Keratinocyte (primary cell): ENCODE measurements around the gene SBNO2. TPM values are rescaled to one million over a fixed set of nuclear protein-coding genes. Genes with fewer than 3 reads are reported as not detected.

ENCODE experiments used
- DNase-seq: peaks from one replicate; pipeline ENCODE4 v3.0.0-alpha.2; 2011; ENCODE audit warnings: low read depth, missing footprints, low spot score
- FAIRE-seq: peaks from 2 replicates; lab custom pipeline; 2011; peaks lifted over from hg19 to GRCh38; lab: Jason Lieb, UNC
- H2AFZ ChIP-seq: 2 replicates; pipeline ENCODE4 v1.6.0; 2012; ENCODE audit warnings: low read length, control low read depth, inconsistent platforms; ENCODE audit not compliant: control insufficient read depth
- H3K27ac ChIP-seq: 2 replicates; pipeline ENCODE4 v1.5.1; 2011; ENCODE audit warnings: low read length; ENCODE audit not compliant: control insufficient read depth, insufficient read depth
- H3K27me3 ChIP-seq: 3 replicates; pipeline ENCODE4 v1.6.0; 2011; ENCODE audit warnings: low read length; ENCODE audit not compliant: control insufficient read depth, insufficient read depth; ENCODE audit errors: extremely low read depth
- H3K36me3 ChIP-seq, 2 experiments: 2 replicates in 1 of 2; 3 replicates in 1 of 2; pipeline ENCODE4 v1.5.1; 2011; ENCODE audit warnings: low read length in 2 of 2, mild to moderate bottlenecking in 1 of 2; ENCODE audit not compliant: control insufficient read depth in 2 of 2, insufficient read depth in 2 of 2; ENCODE audit errors: extremely low read depth in 1 of 2
- H3K4me1 ChIP-seq: 3 replicates; pipeline ENCODE4 v1.5.1; 2011; ENCODE audit warnings: low read length; ENCODE audit not compliant: control insufficient read depth, insufficient read depth; ENCODE audit errors: extremely low read depth
- H3K4me2 ChIP-seq: 3 replicates; pipeline ENCODE4 v1.6.0; 2011; ENCODE audit warnings: low read depth, low read length; ENCODE audit not compliant: control insufficient read depth, insufficient read depth; ENCODE audit errors: extremely low read depth
- H3K4me3 ChIP-seq, 3 experiments: fragments of 200-600 bp in 1 of 3; sonication (generic) in 1 of 3; 2 replicates in 2 of 3; 3 replicates in 1 of 3; pipeline ENCODE4 v1.5.1; 2011 to 2016; ENCODE audit warnings: low read length in 3 of 3, mild to moderate bottlenecking in 3 of 3, control low read depth in 2 of 3, inconsistent platforms in 1 of 3, low read depth in 1 of 3, mixed read lengths in 1 of 3, mixed run types in 1 of 3, moderate library complexity in 1 of 3; ENCODE audit not compliant: control insufficient read depth in 2 of 3, insufficient read depth in 2 of 3; ENCODE audit errors: extremely low read depth in 1 of 3
- H3K79me2 ChIP-seq: 2 replicates; pipeline ENCODE4 v1.6.0; 2012; ENCODE audit warnings: low read length; ENCODE audit not compliant: control insufficient read depth, insufficient read depth
- H3K9ac ChIP-seq: 3 replicates; pipeline ENCODE4 v1.6.0; 2011; ENCODE audit warnings: low read length; ENCODE audit not compliant: control insufficient read depth, insufficient read depth; ENCODE audit errors: extremely low read depth
- H3K9me1 ChIP-seq: 3 replicates; pipeline ENCODE4 v1.6.0; 2011; ENCODE audit warnings: low read length; ENCODE audit not compliant: control insufficient read depth, insufficient read depth; ENCODE audit errors: extremely low read depth
- H3K9me3 ChIP-seq: 2 replicates; pipeline ENCODE4 v1.5.1; 2012; ENCODE audit warnings: low read depth, low read length; ENCODE audit not compliant: control insufficient read depth
- H4K20me1 ChIP-seq: 3 replicates; pipeline ENCODE4 v1.6.0; 2011; ENCODE audit warnings: low read length; ENCODE audit not compliant: control insufficient read depth, insufficient read depth; ENCODE audit errors: extremely low read depth
- EZH2 ChIP-seq: IDR thresholded peaks from one replicate; pipeline ENCODE4 v1.6.1; 2012; ENCODE audit warnings: inconsistent platforms, mild to moderate bottlenecking, low read length, moderate library complexity
- dilution Hi-C: fragments of 300-500 bp; cut with MboI; formaldehyde crosslinking; loops from one replicate; pipeline ENCODE4 v1.7.0; 2020; ENCODE audit warnings: low sequenced_read_pairs; ENCODE audit not compliant: extremely low pct_ligation_motif_present
- polyA plus RNA-seq, 5 experiments: library from polyadenylated mRNA; depleted of rRNA in 3 of 5; stranded (reverse) in 3 of 5; stranded (forward) in 1 of 5; unstranded in 1 of 5; fragments of >200 nt; gene quantifications; 1 replicate in 1 of 5; 2 replicates in 3 of 5; 3 replicates in 1 of 5; pipeline versions ENCODE4 v1.2.1 to v1.2.3, GENCODE V29; 2011 to 2012; ENCODE audit warnings: missing spikeins in 2 of 5, low read depth in 1 of 5, low replicate concordance in 1 of 5
- TF ChIP-seq, protein P1 (sequence below), 3 experiments: IDR thresholded peaks in 1 of 3; conservative IDR thresholded peaks in 1 of 3; optimal IDR thresholded peaks in 1 of 3; 2 replicates in 2 of 3; 3 replicates in 1 of 3; pipeline versions ENCODE3 to v1.5.1; 2011; ENCODE audit warnings: low read length in 3 of 3, mild to moderate bottlenecking in 3 of 3, moderate library complexity in 2 of 3, control low read depth in 1 of 3, inconsistent platforms in 1 of 3; ENCODE audit not compliant: insufficient read depth in 2 of 3; ENCODE audit errors: extremely low read depth in 1 of 3

Gene SBNO2
- polyA plus RNA-seq, 1 donor (not counting 4 experiments of a cell fraction or from before 2014, with no cell fraction given), result 10.9 TPM

DNA sequence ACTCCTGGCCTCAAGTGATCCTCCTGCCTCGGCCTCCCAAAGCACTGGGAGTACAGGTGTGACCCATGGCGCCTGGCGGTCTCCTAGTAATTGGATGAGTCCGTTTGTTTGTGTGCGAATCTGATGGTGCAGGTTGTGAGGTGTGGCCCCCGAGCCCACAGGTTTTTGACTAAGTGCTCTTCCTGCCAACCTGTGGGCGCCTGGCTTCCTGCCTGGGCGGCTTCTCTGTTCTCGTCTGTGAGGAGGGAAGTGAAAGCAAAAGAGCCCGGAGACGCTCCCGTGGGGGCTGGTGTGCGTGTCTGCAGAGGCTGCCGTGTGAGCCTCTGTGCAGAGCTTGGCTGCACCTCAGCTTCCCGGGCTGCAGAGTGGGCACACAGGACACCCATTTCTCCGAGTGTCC lies 97.1 kb downstream of the SBNO2 start:
- Histone ChIP-seq H3K4me2 (peak overlapping the region; percentile 49), H3K9ac (peak overlapping the region; percentile 41)

DNA sequence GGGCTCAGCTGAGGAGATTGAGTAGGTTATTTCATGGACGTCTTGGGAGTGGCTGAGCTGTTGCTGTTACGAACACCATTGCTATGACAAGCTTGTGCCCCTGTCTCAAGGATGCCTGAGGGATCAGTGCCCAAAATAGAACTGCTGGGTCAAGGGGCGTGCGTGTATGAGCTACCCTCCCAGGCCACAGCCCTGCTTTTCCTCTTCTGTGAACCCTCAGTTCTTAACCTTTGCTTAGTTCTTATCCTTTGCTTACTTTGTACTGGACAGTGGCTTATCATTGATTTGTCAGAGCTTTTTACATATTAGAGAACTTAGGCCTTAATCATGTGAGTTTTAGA lies 98.1 kb downstream of the SBNO2 start:
- Histone ChIP-seq H3K4me2 (no peak overlapping the region), H3K4me1 (peaks cover 9% of the 10 kb centered on the region), H2AFZ (no peak overlapping the region), H3K27ac (no peak overlapping the region), H3K9me3 (no peaks in the 10 kb centered on the region), H3K9ac (no peak overlapping the region), H4K20me1 (no peaks in the 10 kb centered on the region), H3K9me1 (no peaks in the 10 kb centered on the region), H3K4me3 (no peak overlapping the region), H3K36me3 (no peaks in the 10 kb centered on the region), H3K27me3 (peaks cover 5% of the 10 kb centered on the region), H3K79me2 (no peaks in the 10 kb centered on the region)
- dilution Hi-C loops, result no loop called here
- DNase-seq (no peak), FAIRE-seq (no peak)
- TF ChIP-seq EZH2, result no peak
- TF ChIP-seq, protein P1, sequence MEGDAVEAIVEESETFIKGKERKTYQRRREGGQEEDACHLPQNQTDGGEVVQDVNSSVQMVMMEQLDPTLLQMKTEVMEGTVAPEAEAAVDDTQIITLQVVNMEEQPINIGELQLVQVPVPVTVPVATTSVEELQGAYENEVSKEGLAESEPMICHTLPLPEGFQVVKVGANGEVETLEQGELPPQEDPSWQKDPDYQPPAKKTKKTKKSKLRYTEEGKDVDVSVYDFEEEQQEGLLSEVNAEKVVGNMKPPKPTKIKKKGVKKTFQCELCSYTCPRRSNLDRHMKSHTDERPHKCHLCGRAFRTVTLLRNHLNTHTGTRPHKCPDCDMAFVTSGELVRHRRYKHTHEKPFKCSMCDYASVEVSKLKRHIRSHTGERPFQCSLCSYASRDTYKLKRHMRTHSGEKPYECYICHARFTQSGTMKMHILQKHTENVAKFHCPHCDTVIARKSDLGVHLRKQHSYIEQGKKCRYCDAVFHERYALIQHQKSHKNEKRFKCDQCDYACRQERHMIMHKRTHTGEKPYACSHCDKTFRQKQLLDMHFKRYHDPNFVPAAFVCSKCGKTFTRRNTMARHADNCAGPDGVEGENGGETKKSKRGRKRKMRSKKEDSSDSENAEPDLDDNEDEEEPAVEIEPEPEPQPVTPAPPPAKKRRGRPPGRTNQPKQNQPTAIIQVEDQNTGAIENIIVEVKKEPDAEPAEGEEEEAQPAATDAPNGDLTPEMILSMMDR (optimal IDR thresholded peaks at IDR 0.05 in 1 of 3, IDR thresholded peaks at IDR 0.05 in 1 of 3, conservative IDR thresholded peaks at IDR 0.05 in 1 of 3; ENCODE audit: extremely low read depth in 1 of 3, insufficient read depth in 2 of 3, low read length in 3 of 3), result no peak

More for the DNA sequence above, 97.1 kb downstream of the SBNO2 start:
- Histone ChIP-seq H3K79me2 (no peaks in the 10 kb centered on the region), H2AFZ (no peak overlapping the region), H3K27me3 (peaks cover 3% of the 10 kb centered on the region), H3K4me1 (peaks cover 13% of the 10 kb centered on the region), H3K27ac (no peak overlapping the region), H3K36me3 (no peaks in the 10 kb centered on the region), H3K4me3 (peak overlapping the region; percentile 4 to 61 (median 22)), H4K20me1 (no peaks in the 10 kb centered on the region), H3K9me1 (no peaks in the 10 kb centered on the region), H3K9me3 (no peaks in the 10 kb centered on the region)
- DNase-seq (no peak), FAIRE-seq (no peak)
- TF ChIP-seq EZH2, result no peak
- TF ChIP-seq, protein P1 (optimal IDR thresholded peaks at IDR 0.05 in 1 of 3, IDR thresholded peaks at IDR 0.05 in 1 of 3, conservative IDR thresholded peaks at IDR 0.05 in 1 of 3; ENCODE audit: extremely low read depth in 1 of 3, insufficient read depth in 2 of 3, low read length in 3 of 3), result no peak
- dilution Hi-C loops, result no loop called here
